Stimulated activated CD8-positive, alpha-beta memory T cell treated with anti-CD3 and anti-CD28 coated beads, Interleukin-7, amount 100 ng/mL, for 1 hour (primary cell): ENCODE data around the gene KDM1B.
"Not testable (repeated sequence)": the region's sequence is repeated elsewhere in the genome, so short reads cannot be mapped to it uniquely, and the experiment has no call there.

Experiments used
- DNase-seq, 2 donors: peaks; one replicate each; pipeline ENCODE4 v3.0.0-alpha.2; 2020; ENCODE audit warnings: low read depth in 2 of 2

Gene KDM1B

GRCh38 chr6:18148304-18149025, 6.8 kb upstream of the KDM1B start:
- DNase-seq, result no peak

DNA sequence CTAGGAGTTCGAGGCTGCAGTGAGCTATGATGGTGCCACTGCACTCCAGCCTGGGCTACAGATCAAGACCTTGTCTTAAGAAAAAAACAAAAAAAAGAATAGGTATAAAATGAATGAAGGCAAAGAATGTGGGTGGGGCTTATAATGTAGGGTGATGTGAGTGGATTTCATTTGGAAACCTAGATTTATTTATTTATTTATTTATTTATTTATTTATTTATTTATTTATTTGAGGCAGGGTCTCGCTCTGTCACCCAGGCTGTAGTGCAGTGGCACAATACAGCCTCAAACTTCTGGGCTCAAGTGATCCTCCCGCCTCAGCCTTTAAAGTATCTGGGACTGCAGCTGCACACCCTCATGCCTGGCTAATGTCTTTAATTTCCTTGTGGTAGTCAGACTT, 3.8 kb upstream of the KDM1B start:
- not testable (repeated sequence) for DNase-seq

GRCh38 chr6:18151801-18152200, 3.4 kb upstream of the KDM1B start:
- DNase-seq, result no peak

DNA sequence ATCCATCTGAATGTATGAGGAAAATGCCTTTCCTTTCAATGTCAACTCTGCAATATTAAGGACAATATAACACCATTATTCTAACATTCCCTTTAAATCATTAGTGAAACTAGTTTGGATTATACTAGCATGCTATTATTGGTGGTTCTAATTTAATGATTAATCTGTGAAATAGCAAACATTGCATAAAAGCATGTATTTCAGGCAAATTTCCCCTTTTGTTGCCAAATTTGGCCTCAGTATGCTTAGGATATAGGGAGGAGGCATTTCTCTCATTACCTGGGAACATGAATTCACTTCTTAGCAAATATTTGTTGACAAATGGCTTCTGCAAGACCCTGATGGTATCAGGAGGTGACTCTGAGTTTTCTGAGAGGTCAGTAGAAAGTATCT, 1.9 kb upstream of the KDM1B start:
- DNase-seq, result no peak

DNA sequence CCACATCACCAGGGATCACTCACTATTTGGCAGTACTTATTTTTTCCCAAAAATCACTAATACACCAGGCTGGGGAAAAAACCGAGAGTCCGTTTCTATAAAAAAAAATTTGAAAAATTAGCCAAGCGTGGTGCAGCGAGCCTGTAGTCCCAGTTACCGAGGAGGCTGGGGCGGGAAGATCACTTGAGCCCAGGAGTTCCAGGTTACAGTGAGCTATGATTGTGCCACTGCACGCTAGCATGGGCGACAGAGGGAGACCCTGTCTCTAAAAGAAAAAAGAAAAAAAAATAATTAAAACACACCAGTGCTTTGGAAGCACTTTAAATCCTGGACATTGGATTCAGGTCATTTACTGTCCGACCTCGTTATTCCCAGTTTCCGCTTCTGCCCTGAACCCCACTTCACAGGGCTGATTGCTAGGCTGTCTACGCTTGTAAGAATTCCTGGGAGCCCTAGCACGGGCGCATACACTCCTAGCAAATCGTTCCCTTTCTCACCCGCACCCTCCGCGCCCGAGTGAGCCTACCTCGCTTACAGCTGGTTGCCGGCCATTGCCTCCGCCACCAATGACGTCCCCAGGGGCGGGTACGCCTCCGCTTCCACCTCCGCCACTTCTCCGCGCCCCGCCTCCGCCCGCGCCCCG, 594 bp upstream of the KDM1B start, which contains the start of gene TPMT:
Gene TPMT (minus strand): TSS at position 571 of the 643 bp plus-strand sequence. CDS start 5,950 bp downstream, outside the sequence.
- DNase-seq, result no peak

- peak; percentile 6 to 14 for DNase-seq
Measured at GRCh38 chr6:18155864-18156421, 721 bp downstream of the KDM1B start.

DNA sequence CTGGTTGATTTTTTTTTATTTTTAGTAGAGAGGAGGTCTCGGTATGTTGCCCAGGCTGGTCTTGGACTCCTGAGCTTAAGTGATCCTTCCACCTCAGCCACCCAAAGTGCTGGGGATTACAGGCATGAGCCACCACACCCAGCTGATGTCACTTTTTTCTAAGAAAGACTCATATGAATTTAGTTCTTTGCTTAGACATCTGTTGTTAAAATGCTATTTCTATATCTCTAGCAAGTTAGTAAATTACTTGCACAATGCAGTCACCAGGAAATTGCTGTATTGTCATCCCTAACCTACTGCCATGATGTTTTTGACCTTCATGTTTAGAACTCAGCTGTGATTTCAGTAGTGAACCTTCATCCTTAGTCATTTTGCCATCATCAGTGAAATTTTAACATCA, 5.7 kb downstream of the KDM1B start:
- no peak for DNase-seq

GRCh38 chr6:18161431-18161830, 6.2 kb downstream of the KDM1B start:
- DNase-seq, result no peak

- DNase-seq, result no peak
Measured at GRCh38 chr6:18162401-18162800, 7.2 kb downstream of the KDM1B start.

DNA sequence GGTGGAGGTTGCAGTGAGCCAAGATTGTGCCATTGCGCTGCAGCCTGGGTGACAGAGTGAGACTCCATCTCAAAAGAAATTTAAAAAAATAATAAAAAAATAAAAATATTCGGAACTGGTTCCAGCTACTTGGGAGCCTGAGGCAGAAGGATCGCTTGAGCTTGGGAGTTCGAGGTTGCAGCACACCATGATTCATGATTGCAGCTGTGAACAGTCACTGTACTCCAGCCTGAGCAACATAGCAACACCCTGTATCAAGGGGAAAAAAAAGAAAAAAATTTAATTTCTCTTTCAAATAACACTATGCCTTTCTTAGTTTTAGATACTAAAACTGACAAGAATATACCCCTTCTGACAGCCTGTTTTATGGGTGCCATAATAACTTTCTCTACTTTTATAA, 10.5 kb downstream of the KDM1B start:
- no peak for DNase-seq

GRCh38 chr6:18166312-18167036, 11.3 kb downstream of the KDM1B start:
- no peak for DNase-seq

- no peak for DNase-seq
Measured at GRCh38 chr6:18168264-18168663, 13.0 kb downstream of the KDM1B start.

GRCh38 chr6:18171871-18172270, 16.6 kb downstream of the KDM1B start:
- no peak for DNase-seq

GRCh38 chr6:18176198-18176597, 21.0 kb downstream of the KDM1B start:
- not testable (repeated sequence) for DNase-seq

DNA sequence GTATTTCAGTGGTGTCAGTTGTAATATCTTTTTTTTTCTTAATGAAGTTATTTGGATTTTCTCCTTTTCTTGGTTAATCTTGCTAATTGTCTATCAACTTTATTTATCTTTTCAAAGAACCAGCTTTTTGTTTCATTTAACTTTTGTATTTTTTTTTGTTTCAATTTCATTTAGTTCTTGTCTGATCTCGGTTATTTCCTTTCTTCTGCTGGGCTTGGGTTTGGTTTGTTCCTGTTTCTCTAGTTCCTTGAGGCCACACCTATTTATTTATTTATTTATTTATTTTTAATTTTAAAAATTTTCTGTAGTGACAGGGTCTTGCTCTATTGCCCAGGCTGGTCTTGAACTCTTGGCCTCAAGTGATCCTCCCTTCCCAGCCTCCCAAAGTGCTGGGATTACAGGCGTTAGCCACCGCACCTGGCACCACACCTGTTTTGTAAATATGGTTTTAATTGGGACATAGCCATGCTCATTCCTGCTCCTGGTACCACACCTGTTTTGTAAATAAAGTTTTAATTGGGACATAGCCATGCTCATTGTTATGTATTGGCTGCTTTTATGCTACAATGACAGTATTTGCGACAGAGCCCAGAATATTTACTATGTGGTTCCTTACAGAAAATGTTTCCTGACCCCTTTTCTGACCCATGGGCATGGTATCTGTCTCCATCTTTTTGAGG, 22.2 kb downstream of the KDM1B start:
- DNase-seq, result no peak

DNA sequence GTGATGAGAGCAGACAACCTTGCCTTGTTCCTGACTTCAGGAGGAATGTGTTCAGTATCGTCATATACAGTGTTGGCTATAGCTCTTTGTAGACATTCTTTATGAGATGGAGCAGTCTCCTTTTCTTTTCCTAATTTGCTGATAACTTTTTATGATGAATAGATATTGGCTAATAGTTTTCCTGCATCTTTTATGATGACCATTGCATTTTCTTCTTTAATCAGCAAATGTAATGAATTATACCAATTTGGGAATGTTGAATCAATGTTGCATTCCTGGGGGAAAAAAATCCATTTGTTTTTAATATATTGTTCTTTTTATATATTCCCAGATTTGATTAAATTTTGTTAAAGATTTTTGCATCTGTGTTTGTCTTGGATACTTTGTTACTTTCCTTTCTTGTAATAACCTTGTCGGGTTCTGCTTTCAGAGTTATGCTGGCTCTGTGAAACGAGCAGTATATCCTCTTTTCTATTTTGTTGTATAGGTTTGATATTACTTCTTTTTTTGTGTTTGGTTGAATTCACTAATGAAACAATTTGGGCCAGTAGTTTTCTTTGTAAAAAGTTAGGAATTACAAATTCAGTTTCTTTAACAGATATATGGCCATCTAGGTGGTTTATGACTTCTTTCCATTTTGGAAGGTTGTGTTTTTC, 23.9 kb downstream of the KDM1B start:
- DNase-seq, result no peak

DNA sequence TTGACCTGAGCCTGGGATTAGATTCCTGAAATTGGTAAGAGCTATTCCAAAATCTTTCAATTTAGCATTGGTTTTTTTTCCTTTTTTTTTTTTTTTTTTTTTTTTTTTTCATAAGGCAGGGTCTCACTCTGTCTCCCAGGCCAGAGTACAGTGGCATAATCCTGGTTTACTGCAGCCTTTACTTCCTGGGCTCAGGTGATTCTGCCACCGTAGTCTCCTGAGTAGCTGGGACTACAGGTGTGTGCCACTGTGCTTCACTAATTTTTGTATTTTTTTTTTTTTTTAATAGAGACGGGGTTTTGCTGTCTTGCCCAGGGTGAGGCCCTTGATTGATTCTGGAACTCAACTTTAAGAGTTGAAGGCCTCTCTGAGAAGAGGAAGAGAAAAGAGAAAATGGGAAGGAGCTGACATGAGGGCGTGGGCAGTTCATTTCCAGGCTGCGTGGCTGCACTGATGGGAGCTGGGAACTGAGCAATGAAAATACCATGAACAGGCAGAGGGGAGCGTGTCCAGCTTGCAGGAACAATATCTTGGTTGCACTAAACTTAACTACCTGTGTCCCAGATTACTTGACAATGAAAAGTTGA, 24.6 kb downstream of the KDM1B start:
- no peak for DNase-seq

- DNase-seq, result no peak
Measured at GRCh38 chr6:18182568-18182967, 27.3 kb downstream of the KDM1B start.

DNA sequence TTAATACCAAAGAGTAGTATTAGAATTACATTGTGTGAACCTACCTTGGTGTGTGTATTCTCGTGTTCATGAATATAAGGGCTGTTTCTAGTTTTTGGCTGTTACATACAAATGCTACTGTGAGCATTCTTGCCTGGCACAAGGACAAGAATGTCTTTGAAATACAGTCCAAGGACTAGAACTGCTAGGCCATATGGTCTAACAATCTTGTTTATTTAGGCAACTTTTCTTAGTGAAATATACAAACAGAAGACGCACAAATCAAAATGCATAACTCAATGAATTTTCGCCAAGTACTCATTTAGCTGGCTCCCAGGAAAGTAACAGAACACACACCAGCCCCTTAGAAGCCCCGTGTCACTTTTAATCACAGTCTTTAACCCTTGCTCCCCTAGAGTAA, 28.5 kb downstream of the KDM1B start:
- no peak for DNase-seq

DNA sequence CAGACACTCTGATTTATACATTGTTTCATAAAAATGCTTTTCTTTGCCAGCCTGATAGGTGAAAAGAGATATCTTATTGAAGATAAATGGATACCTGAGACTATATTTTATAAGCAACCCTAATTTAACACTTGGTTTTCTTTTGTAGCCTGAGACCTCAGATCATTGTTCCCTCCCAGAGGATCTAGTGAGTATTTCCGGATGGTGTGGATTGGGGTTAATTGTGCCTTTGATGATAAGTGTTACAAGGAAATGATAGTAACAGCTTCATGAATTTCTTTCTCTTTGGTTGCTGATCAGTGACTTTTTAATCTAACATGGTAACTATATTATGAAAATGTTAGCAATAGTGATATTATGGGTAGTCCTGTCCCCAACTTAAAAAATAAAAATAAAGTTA, 30.4 kb downstream of the KDM1B start:
- no peak for DNase-seq

- DNase-seq, result no peak
Measured at GRCh38 chr6:18186033-18186432, 30.8 kb downstream of the KDM1B start.
